Motor neuron (in vitro differentiated cells): ENCODE data around the gene BEND6. TPM values are rescaled to one million over a fixed set of nuclear protein-coding genes. Genes with fewer than 3 reads are reported as not detected.

ENCODE experiments used
- ATAC-seq, 8 experiments: fragments of 200-7000 bp; cut with Tn5 transposase; replicated peaks in 6 of 8; 2 replicates each; pipeline ENCODE4 v1.8.0; 2021; ENCODE audit warnings: mild to moderate bottlenecking in 8 of 8, moderate library complexity in 8 of 8
- H3K27ac ChIP-seq, 2 donors: fragments of 250-450 bp; sonication (Bioruptor Pico); 2 replicates each; pipeline ENCODE4 v1.9.0; 2021; ENCODE audit warnings: antibody characterized with exemption in 2 of 2, mild to moderate bottlenecking in 2 of 2, moderate library complexity in 1 of 2
- H3K4me1 ChIP-seq, 2 donors: fragments of 250-450 bp; sonication (Bioruptor Pico); replicated peaks in 1 of 2; 2 replicates each; pipeline ENCODE4 v1.6.1; 2021; ENCODE audit warnings: antibody characterized with exemption in 2 of 2, mild to moderate bottlenecking in 2 of 2, moderate library complexity in 1 of 2
- H3K4me3 ChIP-seq, 5 donors: fragments of 250-450 bp; sonication (Bioruptor Pico); 2 replicates each; pipeline ENCODE4 v1.9.0; 2021; ENCODE audit warnings: antibody characterized with exemption in 5 of 5, mild to moderate bottlenecking in 5 of 5, moderate library complexity in 4 of 5
- WGBS, 10 experiments: fragments of 450-650 bp; shearing (Covaris generic); methylation state at CpG; one replicate each; pipeline ENCODE4 v1.0.0; 2022; 5-methylcytosine and 5-hydroxymethylcytosine counted together
- in situ Hi-C, 9 experiments: fragments of 400-800 bp; cut with MboI; loops; one replicate each; pipeline ENCODE4 v1.15.0; 2021; ENCODE audit warnings: low sequenced_read_pairs in 9 of 9, low pct_unique_long_range_greater_than_20kb in 2 of 9; ENCODE audit not compliant: unreplicated experiment in 9 of 9
- total RNA-seq, 8 experiments: library from RNA; unstranded; fragments of 300-600 nt; gene quantifications; 2 replicates each; pipeline versions ENCODE4 v1.2.3 to v1.2.4, GENCODE V29; 2022

BEND6 gene
- total RNA-seq, 8 experiments from 2014 or later: 2.0 to 40.4 (median 10.1) TPM

DNA sequence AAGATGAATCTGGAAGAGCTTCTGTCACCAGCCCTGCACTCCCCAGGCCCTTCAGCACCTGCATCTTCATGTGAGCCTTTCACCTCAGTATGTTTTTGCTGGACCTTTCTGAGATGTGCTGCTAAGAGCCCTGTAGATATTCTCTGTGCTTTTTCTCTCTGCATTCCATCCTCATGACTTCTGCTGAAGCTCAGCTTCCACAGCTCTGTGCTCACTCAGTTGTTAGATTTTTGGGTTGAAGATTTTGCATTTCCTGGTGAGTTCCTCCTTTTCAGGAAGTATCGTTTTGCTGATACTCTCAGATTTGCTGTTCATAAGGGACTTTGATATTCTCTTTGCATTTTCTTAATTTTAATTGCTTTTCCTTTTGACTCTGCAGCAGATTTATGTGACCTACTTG, 109.9 kb downstream of the BEND6 start:
- peaks cover 0 to 2% of the 10 kb centered on the region in 2 donors for H3K4me1 ChIP-seq
- 54 to 100% (median 86%) methylated on average over 1 of the region's 1 CpG; no CpG with 5 or more reads in 3 of the 10 experiments for WGBS, 10 experiments
- in situ Hi-C loops: no loop called here
- H3K27ac ChIP-seq: no peak overlapping the region
- no peak for ATAC-seq
- no peak overlapping the region for H3K4me3 ChIP-seq

DNA sequence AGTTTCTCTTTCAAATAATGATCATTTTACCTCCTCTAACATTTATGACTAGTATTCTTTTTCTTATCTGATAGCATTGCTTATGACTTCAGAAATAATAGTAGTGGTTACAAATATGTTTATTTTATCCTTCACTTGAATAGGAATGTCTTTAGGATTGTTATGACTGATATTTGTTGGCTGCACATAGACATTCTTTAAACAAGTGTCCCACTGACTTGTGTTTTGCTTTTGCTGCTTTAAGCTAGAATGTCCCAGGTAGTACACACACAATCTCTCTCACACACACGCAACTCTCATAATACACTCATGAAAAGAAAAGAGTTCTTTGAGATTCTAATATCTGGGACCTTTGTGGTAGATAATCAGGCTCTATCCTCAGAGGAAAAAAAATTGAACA, 113.2 kb downstream of the BEND6 start:
- H3K4me1 ChIP-seq: peaks cover 0 to 2% of the 10 kb centered on the region in 2 donors
- WGBS, 10 experiments: 83 to 100% (median 95%) methylated on average over 1 of the region's 1 CpG; no CpG with 5 or more reads in 2 of the 10 experiments
- in situ Hi-C loops: no loop called here
- no peak for ATAC-seq
- no peak overlapping the region for H3K27ac ChIP-seq
- H3K4me3 ChIP-seq: no peak overlapping the region

DNA sequence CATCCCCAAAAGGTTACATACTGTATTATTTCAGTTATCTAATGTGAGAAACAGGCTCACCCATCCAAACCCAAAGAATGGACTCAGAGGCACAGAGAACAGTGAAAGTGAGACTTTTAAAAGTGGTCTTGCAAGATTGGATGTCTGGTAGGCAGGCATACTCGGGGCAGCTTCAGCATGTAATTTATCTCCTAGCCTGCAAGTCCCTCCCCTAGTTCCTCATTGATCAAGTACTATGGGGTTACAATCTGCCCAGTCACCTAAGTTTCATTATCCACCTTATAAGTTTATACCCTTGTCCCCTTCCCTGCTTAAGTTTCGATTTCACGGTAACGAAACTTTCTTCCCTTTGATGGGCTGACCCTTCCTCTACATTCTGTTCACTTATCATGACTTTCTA, 114.3 kb downstream of the BEND6 start:
- H3K4me1 ChIP-seq: peaks cover 0 to 2% of the 10 kb centered on the region in 2 donors
- no peak overlapping the region for H3K27ac ChIP-seq
- H3K4me3 ChIP-seq: no peak overlapping the region
- no peak for ATAC-seq
- in situ Hi-C loops: no loop called here
- 29 to 100% (median 80%) methylated on average over 1 to 3 of the region's 4 CpGs; no CpG with 5 or more reads in 2 of the 10 experiments for WGBS, 10 experiments

DNA sequence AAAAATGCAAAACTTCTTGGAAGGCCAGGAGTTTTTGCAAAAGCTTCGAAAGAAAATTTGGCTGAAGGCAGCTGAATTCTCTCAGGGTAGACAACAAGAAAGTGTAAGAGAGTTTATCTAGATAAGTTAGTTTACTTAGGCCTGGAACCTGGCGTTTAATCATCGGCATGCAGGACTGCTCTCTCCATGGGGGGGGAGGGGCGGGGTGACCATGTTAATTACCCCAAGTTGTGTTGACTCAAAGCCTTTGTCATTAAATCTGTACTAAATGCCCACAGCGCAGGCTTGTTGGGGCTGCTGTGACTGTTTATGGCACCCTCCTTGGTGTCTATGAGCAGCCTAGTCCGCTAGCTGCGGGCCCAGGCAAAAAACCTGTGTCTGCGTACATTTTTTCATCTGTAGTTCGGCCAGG, 115.0 kb downstream of the BEND6 start:
- in situ Hi-C loops: no loop called here
- ATAC-seq: no peak
- peaks cover 0 to 2% of the 10 kb centered on the region in 2 donors for H3K4me1 ChIP-seq
- WGBS, 10 experiments: 35 to 100% (median 85%) methylated on average over 1 to 6 of the region's 9 CpGs; no CpG with 5 or more reads in 1 of the 10 experiments
- H3K4me3 ChIP-seq: no peak overlapping the region
- no peak overlapping the region for H3K27ac ChIP-seq

DNA sequence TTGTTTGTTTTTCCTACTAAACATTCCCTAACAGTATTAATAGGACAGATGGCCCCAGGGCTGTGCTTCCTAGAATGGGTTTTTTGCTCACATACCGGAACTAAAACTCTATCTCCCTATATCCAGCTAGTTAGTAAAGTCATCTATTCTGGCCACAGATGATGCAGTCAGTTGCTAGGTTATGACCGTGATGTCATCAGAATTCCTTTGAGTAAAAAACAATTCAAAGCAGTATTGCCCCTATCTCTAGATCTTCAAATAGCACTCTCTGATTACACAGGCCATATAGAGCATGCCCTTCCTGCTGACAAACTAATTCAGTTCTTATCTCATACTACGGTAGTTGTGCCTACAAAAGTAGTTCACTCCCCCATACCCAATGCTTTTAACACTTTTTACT, 117.2 kb downstream of the BEND6 start:
- ATAC-seq: no peak
- Histone ChIP-seq H3K4me3 (no peak overlapping the region), H3K27ac (no peak overlapping the region), H3K4me1 (no peaks in the 10 kb centered on the region)
- in situ Hi-C loops: no loop called here
- WGBS, 10 experiments: 86 to 100% (median 100%) methylated on average over 1 to 3 of the region's 3 CpGs; no CpG with 5 or more reads in 1 of the 10 experiments

DNA sequence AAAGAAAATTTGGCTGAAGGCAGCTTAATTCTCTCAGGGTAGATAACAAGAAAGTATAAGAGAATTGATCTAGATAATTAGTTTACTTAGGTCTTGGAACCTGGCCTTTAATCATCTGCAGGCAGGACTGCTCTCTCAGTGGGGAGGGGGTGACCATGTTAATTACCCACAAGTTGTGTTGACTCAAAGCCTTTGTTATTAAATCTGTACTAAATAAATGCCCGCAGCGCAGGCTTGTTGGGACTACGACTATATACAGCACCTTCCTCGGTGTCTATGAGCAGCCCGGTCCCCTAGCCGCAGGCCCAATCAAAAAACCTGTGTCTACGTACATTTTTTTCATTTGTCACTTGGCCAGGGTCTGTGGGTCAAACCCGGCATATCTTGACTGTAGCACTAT, 119.5 kb downstream of the BEND6 start:
- no peak overlapping the region for H3K4me3 ChIP-seq
- WGBS, 10 experiments: 42 to 100% (median 80%) methylated on average over 2 to 8 of the region's 8 CpGs; no CpG with 5 or more reads in 3 of the 10 experiments
- H3K27ac ChIP-seq: no peak overlapping the region
- in situ Hi-C loops: no loop called here
- ATAC-seq: no peak
- no peaks in the 10 kb centered on the region for H3K4me1 ChIP-seq

DNA sequence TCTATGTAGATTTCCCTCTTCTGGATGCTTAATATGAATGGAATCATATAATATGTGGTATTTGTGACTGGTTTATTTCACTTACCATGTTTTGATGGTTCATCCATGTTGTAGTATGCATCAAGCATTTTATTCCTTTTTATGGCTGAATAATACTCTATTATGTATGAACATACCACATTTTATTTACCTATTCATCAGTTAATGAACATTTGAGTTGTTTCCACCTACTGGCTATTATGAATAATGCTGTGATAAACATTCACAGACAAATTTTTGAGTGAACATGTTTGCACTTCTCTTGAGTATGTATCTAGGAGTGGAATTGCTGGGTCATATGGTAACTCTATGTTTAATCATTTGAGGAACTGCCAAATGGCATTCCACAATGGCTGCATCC, 120.2 kb downstream of the BEND6 start:
- Histone ChIP-seq H3K4me1 (no peaks in the 10 kb centered on the region), H3K4me3 (no peak overlapping the region), H3K27ac (no peak overlapping the region)
- no peak for ATAC-seq
- in situ Hi-C loops: no loop called here

Other genes starting within 250 kb of the BEND6 start
- 10 to 100 TPM; 19.2 to 43.3 (median 26.2) TPM for gene KIAA1586, start 91.6 kb downstream of the BEND6 start, total RNA-seq
- gene ZNF451, start 135.1 kb downstream of the BEND6 start, total RNA-seq: 10 to 100 TPM; 47.0 to 74.7 (median 54.3) TPM
- gene BAG2, start 217.2 kb downstream of the BEND6 start, total RNA-seq: 10 to 100 TPM in 3 of 8 experiments, 1 to 10 TPM in 5; 2.6 to 17.5 (median 5.2) TPM